Measurements from ENCODE around the gene CHRM2.
A peak's percentile ranks its signal among the peaks of the same experiment; 100 is the strongest.
"Not testable (repeated sequence)": the region's sequence is repeated elsewhere in the genome, so short reads cannot be mapped to it uniquely, and the experiment has no call there.

Gene CHRM2

DNA sequence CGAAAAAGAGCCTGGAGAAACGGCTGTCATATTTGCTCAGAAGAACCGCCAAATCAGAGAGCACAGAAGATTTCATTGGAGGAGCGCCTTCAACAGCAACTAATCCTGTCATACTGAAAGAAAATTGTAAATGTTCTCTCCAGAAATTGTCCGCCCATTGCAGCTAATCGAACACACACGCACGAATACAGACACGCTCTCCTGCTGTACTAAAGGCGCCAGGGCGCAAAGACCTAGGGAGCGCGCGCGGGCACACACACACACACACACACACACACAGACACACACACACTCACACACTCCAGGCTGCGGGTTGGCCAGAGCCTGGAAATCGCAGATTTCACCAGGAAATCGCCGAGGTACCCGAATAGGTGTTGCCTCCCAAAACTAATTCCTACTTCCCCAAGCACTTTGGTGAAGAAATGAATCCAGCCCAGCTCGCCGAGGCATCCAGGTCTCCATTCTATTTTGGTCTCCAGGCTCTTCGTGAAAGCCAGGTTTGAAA, at the start of gene CHRM2:
TSS of gene CHRM2 (plus strand) at position 157 of the 505 bp plus-strand sequence. CDS start 146,214 bp downstream, outside the sequence.
- H3K4me1 ChIP-seq (ENCODE audit: insufficient read depth, low read length): no peaks in the 10 kb centered on the region; the same call in 1 of the 2 replicates
- no peaks in the 10 kb centered on the region for H3K9me3 ChIP-seq (ENCODE audit: insufficient read depth, low read depth, low read length)
- H3K4me3 ChIP-seq (ENCODE audit: low read length): peak within 1 kb of the TSS; percentile 61
- H3K27ac ChIP-seq (ENCODE audit: low read length): no peak within 1 kb of the TSS
- H3K9ac ChIP-seq (ENCODE audit: low read depth, low read length): no peak within 1 kb of the TSS
- H3K27me3 ChIP-seq (ENCODE audit: insufficient read depth, low read length): peaks cover 81% of the 10 kb centered on the region
- no peaks in the 10 kb centered on the region for H3K36me3 ChIP-seq (ENCODE audit: insufficient read depth, low read depth, low read length)

DNA sequence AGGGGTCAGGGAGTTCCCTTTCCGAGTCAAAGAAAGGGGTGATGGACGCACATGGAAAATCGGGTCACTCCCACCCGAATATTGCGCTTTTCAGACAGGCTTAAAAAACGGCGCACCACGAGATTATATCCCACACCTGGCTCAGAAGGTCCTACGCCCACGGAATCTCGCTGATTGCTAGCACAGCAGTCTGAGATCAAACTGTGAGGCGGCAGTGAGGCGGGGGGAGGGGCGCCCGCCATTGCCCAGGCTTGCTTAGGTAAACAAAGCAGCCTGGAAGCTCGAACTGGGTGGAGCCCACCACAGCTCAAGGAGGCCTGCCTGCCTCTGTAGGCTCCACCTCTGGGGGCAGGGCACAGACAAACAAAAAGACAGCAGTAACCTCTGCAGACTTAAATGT, 37.1 kb upstream of the CHRM2 start:
- not testable (repeated sequence) for H3K9ac ChIP-seq (ENCODE audit: low read depth, low read length); H3K4me3 ChIP-seq (ENCODE audit: low read length)

DNA sequence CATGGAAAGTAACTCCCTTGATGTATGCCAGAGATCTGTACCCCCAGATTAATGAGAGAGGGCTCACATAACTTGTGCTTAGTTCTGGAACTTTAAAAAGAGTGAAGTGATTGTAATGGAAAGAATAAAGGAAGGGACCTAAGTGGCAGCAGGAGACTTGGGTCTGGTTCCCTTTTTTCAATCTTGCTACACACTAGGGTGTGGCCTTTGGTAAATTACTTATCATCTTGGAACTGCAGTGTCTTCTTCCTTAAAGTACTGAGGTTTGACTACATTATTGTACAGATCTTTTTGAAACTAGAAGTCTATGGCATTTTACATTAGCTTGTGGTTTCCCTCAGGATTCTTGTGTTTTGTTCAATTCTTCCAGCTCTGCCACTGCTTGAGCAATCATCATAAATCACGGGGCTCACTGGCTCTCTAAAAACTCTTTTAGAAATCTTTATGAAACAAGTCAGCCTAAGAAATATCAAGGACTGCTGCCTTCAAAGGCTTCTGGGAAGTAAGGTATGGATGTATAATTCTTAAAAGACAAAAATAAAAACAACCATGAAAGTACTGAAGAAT, 22.5 kb upstream of the CHRM2 start:
- Histone ChIP-seq H3K27ac (ENCODE audit: low read length) (no peak overlapping the region), H3K4me1 (ENCODE audit: insufficient read depth, low read length) (no peaks in the 10 kb centered on the region), H3K27me3 (ENCODE audit: insufficient read depth, low read length) (no peaks in the 10 kb centered on the region; the same call in 1 of the 2 replicates), H3K36me3 (ENCODE audit: insufficient read depth, low read depth, low read length) (no peaks in the 10 kb centered on the region), H3K9me3 (ENCODE audit: insufficient read depth, low read depth, low read length) (no peaks in the 10 kb centered on the region), H3K9ac (ENCODE audit: low read depth, low read length) (no peak overlapping the region), H3K4me3 (ENCODE audit: low read length) (no peak overlapping the region)

More for the DNA sequence above, 37.1 kb upstream of the CHRM2 start:
- H3K36me3 ChIP-seq (ENCODE audit: insufficient read depth, low read depth, low read length); H3K4me1 ChIP-seq (ENCODE audit: insufficient read depth, low read length); H3K27me3 ChIP-seq (ENCODE audit: insufficient read depth, low read length); H3K9me3 ChIP-seq (ENCODE audit: insufficient read depth, low read depth, low read length); H3K27ac ChIP-seq (ENCODE audit: low read length): not testable (repeated sequence)

DNA sequence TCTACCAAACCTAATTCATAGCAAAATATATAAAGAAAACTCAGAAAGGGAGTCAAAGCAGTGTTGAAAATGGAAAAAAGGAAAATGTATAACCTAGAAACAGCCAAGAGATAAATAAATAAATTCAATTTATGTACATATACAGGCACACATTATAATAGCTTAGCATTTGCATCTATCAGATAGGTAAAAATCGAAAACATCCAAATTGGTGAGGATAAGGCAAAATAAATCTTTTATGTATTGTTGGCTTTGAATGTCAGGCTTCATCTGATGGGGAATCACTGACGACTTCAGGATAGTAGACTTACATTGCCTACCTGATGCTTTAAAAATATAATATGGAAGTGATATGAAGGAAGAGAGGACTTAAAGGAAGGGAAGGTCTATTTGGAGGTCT, 20.6 kb upstream of the CHRM2 start:
- no peaks in the 10 kb centered on the region for H3K36me3 ChIP-seq (ENCODE audit: insufficient read depth, low read depth, low read length)

DNA sequence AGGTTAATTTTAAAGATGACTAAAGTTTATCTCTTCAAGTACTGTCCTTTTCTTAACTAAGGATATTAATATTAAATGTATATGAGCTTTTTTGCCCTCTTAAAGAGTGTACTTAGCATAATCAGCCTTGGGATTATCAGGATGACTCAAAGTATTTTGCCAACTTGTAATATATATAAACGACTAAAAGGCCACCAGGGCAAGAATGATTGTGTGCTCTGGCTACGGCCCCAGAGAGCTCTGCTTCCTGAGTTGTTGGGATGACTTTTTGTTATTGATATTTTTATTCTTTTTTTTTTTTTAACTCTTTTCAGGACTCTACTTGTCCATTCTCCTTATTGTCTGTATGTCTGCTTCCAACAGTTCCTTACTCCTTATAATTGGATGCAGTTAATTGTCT, 14.8 kb upstream of the CHRM2 start:
- no peaks in the 10 kb centered on the region; the same call in 1 of the 2 replicates for H3K4me1 ChIP-seq (ENCODE audit: insufficient read depth, low read length)
- H3K4me3 ChIP-seq (ENCODE audit: low read length): no peak overlapping the region
- H3K9me3 ChIP-seq (ENCODE audit: insufficient read depth, low read depth, low read length): no peaks in the 10 kb centered on the region
- no peaks in the 10 kb centered on the region for H3K27me3 ChIP-seq (ENCODE audit: insufficient read depth, low read length)
- H3K9ac ChIP-seq (ENCODE audit: low read depth, low read length): no peak overlapping the region
- H3K27ac ChIP-seq (ENCODE audit: low read length): no peak overlapping the region
- no peaks in the 10 kb centered on the region for H3K36me3 ChIP-seq (ENCODE audit: insufficient read depth, low read depth, low read length)

More for the DNA sequence above, 20.6 kb upstream of the CHRM2 start:
- H3K4me3 ChIP-seq (ENCODE audit: low read length): no peak overlapping the region
- H3K27me3 ChIP-seq (ENCODE audit: insufficient read depth, low read length): no peaks in the 10 kb centered on the region; the same call in 1 of the 2 replicates
- no peak overlapping the region for H3K9ac ChIP-seq (ENCODE audit: low read depth, low read length)
- no peaks in the 10 kb centered on the region for H3K9me3 ChIP-seq (ENCODE audit: insufficient read depth, low read depth, low read length)
- no peak overlapping the region for H3K27ac ChIP-seq (ENCODE audit: low read length)
- no peaks in the 10 kb centered on the region for H3K4me1 ChIP-seq (ENCODE audit: insufficient read depth, low read length)

DNA sequence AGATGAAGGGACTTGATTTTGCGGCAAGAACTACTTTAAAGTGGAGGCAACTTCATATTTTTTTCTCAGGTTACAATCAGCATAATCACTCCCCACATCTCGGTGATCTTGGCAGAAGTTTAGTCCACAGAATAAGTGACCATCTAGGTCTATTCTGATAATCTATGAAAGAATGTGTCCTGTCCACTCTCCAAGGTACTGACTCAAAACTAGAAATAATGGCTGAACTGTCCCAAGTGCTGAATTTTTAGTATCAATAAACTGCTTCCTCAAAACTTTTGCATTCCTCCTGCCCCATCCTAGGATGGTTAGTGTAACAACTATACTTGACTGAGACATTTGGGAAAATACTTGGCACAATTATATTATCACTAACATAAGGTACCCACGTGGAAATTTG, 10.9 kb upstream of the CHRM2 start:
- no peaks in the 10 kb centered on the region for H3K27me3 ChIP-seq (ENCODE audit: insufficient read depth, low read length)
- H3K4me1 ChIP-seq (ENCODE audit: insufficient read depth, low read length): no peaks in the 10 kb centered on the region; the same call in 1 of the 2 replicates
- no peak overlapping the region for H3K27ac ChIP-seq (ENCODE audit: low read length)

DNA sequence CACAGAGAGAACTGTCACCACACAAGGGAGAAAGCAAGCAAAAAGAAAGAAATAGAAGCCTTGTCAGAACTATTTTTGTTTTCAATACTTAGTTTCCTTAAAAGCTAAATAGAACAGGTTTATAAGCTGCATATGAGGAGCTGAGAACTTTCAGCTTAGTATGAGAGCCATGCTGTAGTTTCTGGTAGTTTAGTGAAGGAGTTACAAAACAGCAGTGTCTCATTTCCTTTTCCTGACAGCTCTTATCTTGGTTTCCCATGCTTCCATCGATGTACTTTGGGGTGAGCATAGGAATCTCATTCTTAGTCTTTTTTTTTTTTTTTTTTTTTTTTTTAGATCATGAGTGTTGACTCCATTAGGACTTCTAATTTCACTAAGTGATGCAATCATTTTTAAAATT, 8.6 kb upstream of the CHRM2 start:
- Histone ChIP-seq H3K9ac (ENCODE audit: low read depth, low read length) (no peak overlapping the region), H3K36me3 (ENCODE audit: insufficient read depth, low read depth, low read length) (no peaks in the 10 kb centered on the region), H3K27me3 (ENCODE audit: insufficient read depth, low read length) (peaks cover 4% of the 10 kb centered on the region; the same call in 1 of the 2 replicates), H3K27ac (ENCODE audit: low read length) (no peak overlapping the region), H3K4me3 (ENCODE audit: low read length) (no peak overlapping the region), H3K4me1 (ENCODE audit: insufficient read depth, low read length) (no peaks in the 10 kb centered on the region; the same call in 1 of the 2 replicates), H3K9me3 (ENCODE audit: insufficient read depth, low read depth, low read length) (no peaks in the 10 kb centered on the region)

More for the DNA sequence above, 10.9 kb upstream of the CHRM2 start:
- H3K4me3 ChIP-seq (ENCODE audit: low read length): no peak overlapping the region
- H3K36me3 ChIP-seq (ENCODE audit: insufficient read depth, low read depth, low read length): no peaks in the 10 kb centered on the region
- H3K9ac ChIP-seq (ENCODE audit: low read depth, low read length): no peak overlapping the region
- no peaks in the 10 kb centered on the region for H3K9me3 ChIP-seq (ENCODE audit: insufficient read depth, low read depth, low read length)

DNA sequence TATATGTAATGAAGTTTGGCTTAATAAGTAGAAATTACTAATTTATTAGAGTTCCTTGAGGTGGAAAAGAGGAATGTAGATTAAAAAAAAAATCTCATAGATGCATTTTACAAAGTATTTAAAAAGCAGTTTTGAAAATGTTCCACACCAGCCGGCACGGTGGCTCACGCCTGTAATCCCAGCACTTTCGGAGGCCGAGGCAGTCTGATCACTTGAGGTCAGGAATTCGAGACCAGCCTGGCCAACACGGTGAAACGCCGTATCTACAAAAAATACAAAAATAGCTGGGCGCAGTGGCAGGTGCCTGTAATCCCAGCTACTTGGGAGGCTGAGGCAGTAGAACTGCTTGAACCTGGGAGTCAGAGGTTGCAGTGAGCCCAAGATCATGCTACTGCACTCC, 3.2 kb upstream of the CHRM2 start:
- Histone ChIP-seq H3K36me3 (ENCODE audit: insufficient read depth, low read depth, low read length) (no peaks in the 10 kb centered on the region), H3K9ac (ENCODE audit: low read depth, low read length) (no peak overlapping the region), H3K27ac (ENCODE audit: low read length) (no peak overlapping the region), H3K9me3 (ENCODE audit: insufficient read depth, low read depth, low read length) (no peaks in the 10 kb centered on the region), H3K27me3 (ENCODE audit: insufficient read depth, low read length) (peaks cover 48% of the 10 kb centered on the region), H3K4me1 (ENCODE audit: insufficient read depth, low read length) (no peaks in the 10 kb centered on the region; the same call in 1 of the 2 replicates), H3K4me3 (ENCODE audit: low read length) (no peak overlapping the region)

DNA sequence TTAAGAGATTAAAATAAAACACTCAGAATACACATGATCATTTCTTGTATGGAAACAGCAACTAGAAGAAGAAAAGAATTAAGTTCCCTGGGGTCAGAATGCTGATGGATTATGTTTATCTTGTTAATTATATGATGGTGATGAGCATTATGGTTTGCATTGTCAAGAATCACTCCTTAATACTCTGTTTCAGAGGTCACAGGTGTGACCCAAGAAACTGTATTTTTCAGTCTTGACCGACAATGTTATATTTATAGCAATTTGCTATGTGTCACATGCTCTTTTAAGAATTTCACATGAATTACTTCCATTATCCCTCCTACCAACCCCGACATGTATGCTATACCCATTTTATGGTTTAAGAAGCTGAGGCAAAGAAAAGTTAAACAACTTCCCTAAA, 2.7 kb upstream of the CHRM2 start:
- Histone ChIP-seq H3K27ac (ENCODE audit: low read length) (no peak overlapping the region), H3K9ac (ENCODE audit: low read depth, low read length) (no peak overlapping the region), H3K27me3 (ENCODE audit: insufficient read depth, low read length) (peaks cover 53% of the 10 kb centered on the region), H3K36me3 (ENCODE audit: insufficient read depth, low read depth, low read length) (no peaks in the 10 kb centered on the region), H3K4me1 (ENCODE audit: insufficient read depth, low read length) (no peaks in the 10 kb centered on the region; the same call in 1 of the 2 replicates), H3K9me3 (ENCODE audit: insufficient read depth, low read depth, low read length) (no peaks in the 10 kb centered on the region), H3K4me3 (ENCODE audit: low read length) (no peak overlapping the region)

DNA sequence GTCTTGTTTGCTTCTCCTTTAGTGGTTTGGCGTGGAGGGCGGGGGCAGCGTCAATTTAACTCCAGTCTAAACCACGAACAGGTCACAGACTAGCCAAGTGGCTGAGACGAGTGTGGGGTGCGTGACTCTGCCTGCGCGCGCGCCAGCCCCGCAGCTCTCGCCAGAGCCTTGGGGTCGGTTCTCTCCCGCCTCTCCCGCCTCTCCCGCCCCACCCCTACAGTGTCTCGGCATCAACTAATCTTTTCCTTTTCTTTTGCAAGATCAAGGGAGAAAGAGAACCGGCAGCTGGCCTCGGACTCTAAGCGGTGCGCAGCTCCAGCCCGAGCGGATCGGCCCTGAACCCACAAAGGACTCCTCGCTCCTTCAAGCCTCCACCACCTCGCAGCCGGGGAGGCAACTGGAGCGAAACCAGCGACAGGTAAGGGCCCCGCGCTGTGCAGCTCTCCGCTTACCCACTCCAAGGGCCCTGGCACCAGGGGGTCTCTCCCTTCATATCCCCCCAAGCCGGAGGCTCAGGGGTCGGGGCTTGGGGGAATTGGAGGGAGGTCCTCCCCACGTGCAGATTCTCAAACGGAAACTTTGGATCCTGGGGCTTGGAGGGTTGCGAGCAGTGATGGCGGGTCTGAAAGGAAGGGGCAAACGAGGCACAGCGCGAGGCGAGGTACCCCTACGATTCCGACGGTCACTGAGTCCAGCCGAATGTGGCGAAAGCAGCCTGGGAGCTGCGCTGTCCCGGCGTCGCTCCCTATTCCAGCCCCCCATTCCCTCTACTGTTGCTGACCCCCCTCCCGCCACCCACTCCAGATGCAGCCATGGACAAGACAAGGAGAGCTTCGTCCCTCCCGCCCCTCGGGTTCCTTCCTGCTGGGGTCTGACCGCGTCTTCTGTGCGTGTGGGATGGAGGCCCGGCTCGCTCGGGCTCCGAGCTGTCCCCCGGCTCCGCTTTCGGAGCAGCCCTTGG, 829 bp downstream of the CHRM2 start:
- H3K4me1 ChIP-seq (ENCODE audit: insufficient read depth, low read length): no peaks in the 10 kb centered on the region; the same call in 1 of the 2 replicates
- H3K27me3 ChIP-seq (ENCODE audit: insufficient read depth, low read length): peaks cover 88% of the 10 kb centered on the region
- no peaks in the 10 kb centered on the region for H3K9me3 ChIP-seq (ENCODE audit: insufficient read depth, low read depth, low read length)
- H3K27ac ChIP-seq (ENCODE audit: low read length): no peak overlapping the region
- H3K36me3 ChIP-seq (ENCODE audit: insufficient read depth, low read depth, low read length): no peaks in the 10 kb centered on the region
- H3K4me3 ChIP-seq (ENCODE audit: low read length): peak overlapping the region; percentile 61
- no peak overlapping the region for H3K9ac ChIP-seq (ENCODE audit: low read depth, low read length)

DNA sequence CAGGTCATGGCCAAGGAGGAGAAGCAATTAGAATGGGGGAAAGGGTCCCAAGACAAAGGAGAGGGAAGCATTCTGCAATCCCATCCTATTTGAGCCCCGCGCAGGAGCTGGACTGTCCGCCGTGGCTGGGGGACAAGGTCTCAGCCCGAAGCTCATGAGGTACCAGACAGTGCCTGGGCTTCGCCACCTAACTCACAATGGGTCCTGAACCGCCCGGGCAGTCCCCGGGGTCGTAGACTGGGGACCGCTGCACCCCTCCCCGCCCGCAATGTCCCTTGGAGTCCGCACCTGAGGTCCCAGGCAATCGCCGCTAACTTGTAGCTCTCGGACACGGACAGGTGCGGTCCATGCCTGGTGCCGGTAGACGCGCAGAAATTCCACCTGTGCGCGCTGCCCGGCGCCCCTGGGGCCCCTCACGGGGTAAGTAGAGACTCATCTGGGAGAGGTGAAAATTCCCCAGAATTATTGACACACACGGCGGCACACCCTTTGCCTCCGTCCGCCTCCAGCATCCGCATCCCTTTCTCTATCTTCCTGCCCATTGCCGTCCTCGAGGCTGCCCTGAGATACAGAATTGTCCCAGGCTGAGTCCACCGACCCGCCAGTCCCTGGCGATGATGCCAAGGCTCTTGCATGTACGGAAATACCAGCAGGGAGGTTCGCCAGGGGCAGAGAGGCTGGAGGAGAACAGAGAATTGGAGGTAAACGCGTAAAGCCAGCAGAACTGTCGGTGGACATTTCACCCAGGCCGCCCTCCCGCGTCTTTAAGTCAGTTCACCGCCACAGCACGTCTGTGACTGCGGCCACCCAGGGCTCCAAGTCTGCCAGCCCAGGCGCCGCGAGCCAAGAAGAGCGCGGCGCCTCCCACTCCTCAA, 1.8 kb downstream of the CHRM2 start:
- peaks cover 82% of the 10 kb centered on the region for H3K27me3 ChIP-seq (ENCODE audit: insufficient read depth, low read length)
- no peak overlapping the region for H3K27ac ChIP-seq (ENCODE audit: low read length)
- H3K4me3 ChIP-seq (ENCODE audit: low read length): peak overlapping the region; percentile 61

More for the DNA sequence above, 1.8 kb downstream of the CHRM2 start:
- H3K4me1 ChIP-seq (ENCODE audit: insufficient read depth, low read length): no peaks in the 10 kb centered on the region; the same call in 1 of the 2 replicates
- H3K9me3 ChIP-seq (ENCODE audit: insufficient read depth, low read depth, low read length): no peaks in the 10 kb centered on the region
- no peaks in the 10 kb centered on the region for H3K36me3 ChIP-seq (ENCODE audit: insufficient read depth, low read depth, low read length)
- H3K9ac ChIP-seq (ENCODE audit: low read depth, low read length): no peak overlapping the region

All from iPS-20b (cell line).